ENCODE data around the gene CREBBP.

DNA sequence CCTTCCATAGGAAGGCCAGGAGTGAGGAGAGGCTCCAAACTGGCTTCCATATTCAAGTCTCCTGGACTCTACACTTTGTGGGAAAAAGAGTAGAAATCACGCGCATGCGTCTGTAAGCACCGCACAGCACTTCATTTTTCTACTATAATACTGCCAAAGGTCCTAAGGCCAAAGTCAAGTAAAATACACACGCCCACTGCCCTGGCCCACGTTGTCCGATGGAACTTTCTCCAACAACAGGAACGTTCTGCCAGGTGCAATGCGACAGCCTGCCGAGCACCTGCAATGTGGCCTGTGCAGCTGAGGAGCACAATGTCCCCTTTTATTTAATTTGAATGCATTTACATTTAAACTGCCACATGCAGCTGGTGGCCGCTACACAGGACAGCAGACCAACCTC is 202.5 kb downstream of the CREBBP start:
- TF ChIP-seq, protein P1, sequence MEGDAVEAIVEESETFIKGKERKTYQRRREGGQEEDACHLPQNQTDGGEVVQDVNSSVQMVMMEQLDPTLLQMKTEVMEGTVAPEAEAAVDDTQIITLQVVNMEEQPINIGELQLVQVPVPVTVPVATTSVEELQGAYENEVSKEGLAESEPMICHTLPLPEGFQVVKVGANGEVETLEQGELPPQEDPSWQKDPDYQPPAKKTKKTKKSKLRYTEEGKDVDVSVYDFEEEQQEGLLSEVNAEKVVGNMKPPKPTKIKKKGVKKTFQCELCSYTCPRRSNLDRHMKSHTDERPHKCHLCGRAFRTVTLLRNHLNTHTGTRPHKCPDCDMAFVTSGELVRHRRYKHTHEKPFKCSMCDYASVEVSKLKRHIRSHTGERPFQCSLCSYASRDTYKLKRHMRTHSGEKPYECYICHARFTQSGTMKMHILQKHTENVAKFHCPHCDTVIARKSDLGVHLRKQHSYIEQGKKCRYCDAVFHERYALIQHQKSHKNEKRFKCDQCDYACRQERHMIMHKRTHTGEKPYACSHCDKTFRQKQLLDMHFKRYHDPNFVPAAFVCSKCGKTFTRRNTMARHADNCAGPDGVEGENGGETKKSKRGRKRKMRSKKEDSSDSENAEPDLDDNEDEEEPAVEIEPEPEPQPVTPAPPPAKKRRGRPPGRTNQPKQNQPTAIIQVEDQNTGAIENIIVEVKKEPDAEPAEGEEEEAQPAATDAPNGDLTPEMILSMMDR (IDR thresholded peaks at IDR 0.05), result no peak
- TF ChIP-seq POLR2A (IDR thresholded peaks at IDR 0.05), result no peak
- TF ChIP-seq EP300 (IDR thresholded peaks at IDR 0.05), result no peak
